Activated T-helper 1 cell treated with anti-CD3 and anti-CD28 coated beads, Interleukin-12 subunit alpha, Interleukin-12 subunit beta, Interleukin-2, Interleukin-4 antibody, amounts not matched to agents 30 ng/mL and 10 ng/mL and 1 ng/mL, durations not matched to agents 14 hours and 24 hours and 36 hours (primary cell): Measurements from ENCODE around the gene ZC3H18. TPM values are rescaled to one million over a fixed set of nuclear protein-coding genes. Genes with fewer than 3 reads are reported as not detected.

ENCODE experiments used
- DNase-seq: peaks from one replicate; pipeline ENCODE4 v3.0.0; 2021; ENCODE audit warnings: low spot score
- H3K27ac Mint-ChIP-seq: one replicate; pipeline ENCODE4 v1.8.0; 2021; ENCODE audit warnings: mild to moderate bottlenecking, mixed read lengths
- H3K27me3 Mint-ChIP-seq: one replicate; pipeline ENCODE4 v1.8.0; 2022; ENCODE audit warnings: mild to moderate bottlenecking, moderate library complexity, mixed read lengths; ENCODE audit not compliant: insufficient read depth
- H3K36me3 Mint-ChIP-seq: one replicate; pipeline ENCODE4 v1.8.0; 2021; ENCODE audit warnings: low read depth, mixed read lengths
- H3K4me1 Mint-ChIP-seq: one replicate; pipeline ENCODE4 v1.8.0; 2021; ENCODE audit warnings: low read depth, mixed read lengths
- H3K4me3 Mint-ChIP-seq: one replicate; pipeline ENCODE4 v1.8.0; 2021; ENCODE audit warnings: mild to moderate bottlenecking, moderate library complexity, mixed read lengths
- H3K9me3 Mint-ChIP-seq: one replicate; pipeline ENCODE4 v1.8.0; 2021; ENCODE audit warnings: mixed read lengths
- intact Hi-C: fragments of 100-400 bp; cut with micrococcal nuclease; formaldehyde crosslinking; loops from one replicate; pipeline ENCODE4 v1.15.1; 2024
- total RNA-seq: library from RNA; stranded (reverse); gene quantifications from 2 replicates; pipeline ENCODE4 v1.2.3, GENCODE V29; 2022

The ZC3H18 gene
- total RNA-seq, 1 donor from 2014 or later = 116 TPM

DNA sequence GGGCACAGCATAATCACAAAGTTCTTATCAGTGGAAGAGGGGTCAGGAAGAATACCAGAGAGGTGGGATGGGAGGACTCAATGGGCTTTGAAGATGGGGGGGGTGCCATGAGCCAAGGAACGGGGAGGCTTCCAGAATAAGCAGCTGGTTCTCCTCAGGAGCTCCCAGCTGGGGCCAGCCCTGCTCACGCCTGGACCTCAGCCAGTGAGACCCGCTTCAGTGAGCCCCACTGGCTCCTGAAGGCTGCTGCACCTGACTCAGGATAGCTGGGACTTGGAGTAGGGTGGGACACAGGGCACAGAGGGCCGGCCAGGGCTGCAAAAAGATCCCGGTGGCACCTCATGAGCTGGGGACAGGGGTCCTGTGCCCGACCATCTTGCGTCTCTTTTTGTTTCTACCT lies 24.4 kb upstream of the ZC3H18 start:
- no peak overlapping the region for H3K27ac Mint-ChIP-seq
- H3K27me3 Mint-ChIP-seq = peaks cover 13% of the 10 kb centered on the region
- no peaks in the 10 kb centered on the region for H3K4me1 Mint-ChIP-seq
- H3K36me3 Mint-ChIP-seq = peaks cover 3% of the 10 kb centered on the region
- DNase-seq = no peak
- peaks cover 11% of the 10 kb centered on the region for H3K9me3 Mint-ChIP-seq
- no peak overlapping the region for H3K4me3 Mint-ChIP-seq
- intact Hi-C loops = no loop called here

GRCh38 chr16:88548131-88548874 lies 21.9 kb upstream of the ZC3H18 start:
- H3K36me3 Mint-ChIP-seq = peaks cover 3% of the 10 kb centered on the region
- no peak overlapping the region for H3K27ac Mint-ChIP-seq
- intact Hi-C loops = no loop called here
- no peak overlapping the region for H3K4me3 Mint-ChIP-seq
- no peaks in the 10 kb centered on the region for H3K4me1 Mint-ChIP-seq
- peaks cover 18% of the 10 kb centered on the region for H3K27me3 Mint-ChIP-seq
- peaks cover 7% of the 10 kb centered on the region for H3K9me3 Mint-ChIP-seq
- DNase-seq = no peak

DNA sequence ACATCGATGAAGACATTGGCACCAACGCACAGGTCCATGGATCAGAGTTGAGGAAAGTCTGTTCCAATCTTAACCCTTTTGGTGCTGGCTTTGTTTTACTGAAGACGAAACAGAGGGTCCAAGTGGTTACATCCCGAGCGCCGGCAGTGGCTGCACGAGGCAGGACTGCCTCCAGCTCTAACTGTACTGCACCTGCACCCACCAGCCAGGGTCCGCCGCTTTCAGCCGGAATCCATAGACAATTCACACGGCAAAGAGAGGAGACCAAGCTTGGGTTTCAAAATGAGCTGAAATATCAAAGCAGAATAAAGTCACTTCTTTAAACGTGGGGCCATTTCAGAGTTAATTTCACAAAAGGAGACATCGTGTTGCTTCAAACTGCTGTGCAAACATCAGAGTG lies 21.2 kb upstream of the ZC3H18 start:
- Mint-ChIP-seq H3K9me3 (peaks cover under 1% of the 10 kb centered on the region), H3K27ac (no peak overlapping the region), H3K27me3 (peaks cover 18% of the 10 kb centered on the region), H3K4me3 (no peak overlapping the region), H3K4me1 (no peaks in the 10 kb centered on the region), H3K36me3 (no peaks in the 10 kb centered on the region)
- intact Hi-C loops = no loop called here
- no peak for DNase-seq

- H3K4me1 Mint-ChIP-seq = no peaks in the 10 kb centered on the region
- H3K27ac Mint-ChIP-seq = no peak overlapping the region
- intact Hi-C loops = no loop called here
- DNase-seq = no peak
- no peaks in the 10 kb centered on the region for H3K36me3 Mint-ChIP-seq
- no peak overlapping the region for H3K4me3 Mint-ChIP-seq
- peaks cover 20% of the 10 kb centered on the region for H3K27me3 Mint-ChIP-seq
- no peaks in the 10 kb centered on the region for H3K9me3 Mint-ChIP-seq
These were observed 20.4 kb upstream of the ZC3H18 start for GRCh38 chr16:88549671-88550245.

GRCh38 chr16:88550246-88550661 lies 19.9 kb upstream of the ZC3H18 start:
- Mint-ChIP-seq H3K27ac (no peak overlapping the region), H3K9me3 (no peaks in the 10 kb centered on the region), H3K36me3 (no peaks in the 10 kb centered on the region), H3K4me3 (no peak overlapping the region), H3K4me1 (no peaks in the 10 kb centered on the region), H3K27me3 (peaks cover 20% of the 10 kb centered on the region)
- DNase-seq = no peak
- intact Hi-C loops = no loop called here

DNA sequence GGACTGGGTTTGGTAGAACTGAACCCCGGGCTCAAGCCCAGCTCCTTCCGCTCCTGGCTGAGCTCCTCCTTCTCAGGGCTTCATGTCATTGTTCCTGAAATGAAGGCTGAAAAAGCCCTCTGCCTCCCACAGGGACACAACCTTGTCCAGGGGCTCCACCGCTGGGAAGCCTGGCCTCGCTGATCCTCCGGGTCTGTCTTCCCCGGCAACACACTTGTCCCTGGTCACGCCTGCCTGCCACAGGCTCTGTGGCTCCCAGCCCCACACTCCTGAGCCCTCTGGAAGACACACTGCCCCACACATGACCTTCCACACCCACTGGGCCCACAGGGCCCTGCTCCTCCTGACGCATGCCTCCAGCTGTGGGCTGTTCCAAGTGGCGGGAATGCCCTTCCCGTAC lies 18.0 kb upstream of the ZC3H18 start:
- intact Hi-C loops = no loop called here
- Mint-ChIP-seq H3K27ac (no peak overlapping the region), H3K9me3 (peaks cover 4% of the 10 kb centered on the region), H3K27me3 (peaks cover 20% of the 10 kb centered on the region), H3K4me3 (no peak overlapping the region), H3K36me3 (no peaks in the 10 kb centered on the region), H3K4me1 (no peaks in the 10 kb centered on the region)
- DNase-seq = no peak

- no peaks in the 10 kb centered on the region for H3K4me1 Mint-ChIP-seq
- H3K27ac Mint-ChIP-seq = no peak overlapping the region
- intact Hi-C loops = no loop called here
- no peak overlapping the region for H3K4me3 Mint-ChIP-seq
- peaks cover 20% of the 10 kb centered on the region for H3K27me3 Mint-ChIP-seq
- DNase-seq = no peak
- H3K36me3 Mint-ChIP-seq = no peaks in the 10 kb centered on the region
- peaks cover 4% of the 10 kb centered on the region for H3K9me3 Mint-ChIP-seq
These were observed 17.4 kb upstream of the ZC3H18 start for GRCh38 chr16:88552815-88553214.

GRCh38 chr16:88553739-88554138 lies 16.5 kb upstream of the ZC3H18 start:
- intact Hi-C loops = no loop called here
- no peaks in the 10 kb centered on the region for H3K36me3 Mint-ChIP-seq
- H3K4me3 Mint-ChIP-seq = no peak overlapping the region
- no peak overlapping the region for H3K27ac Mint-ChIP-seq
- H3K27me3 Mint-ChIP-seq = peaks cover 18% of the 10 kb centered on the region
- no peak for DNase-seq
- H3K4me1 Mint-ChIP-seq = no peaks in the 10 kb centered on the region
- peaks cover 4% of the 10 kb centered on the region for H3K9me3 Mint-ChIP-seq

DNA sequence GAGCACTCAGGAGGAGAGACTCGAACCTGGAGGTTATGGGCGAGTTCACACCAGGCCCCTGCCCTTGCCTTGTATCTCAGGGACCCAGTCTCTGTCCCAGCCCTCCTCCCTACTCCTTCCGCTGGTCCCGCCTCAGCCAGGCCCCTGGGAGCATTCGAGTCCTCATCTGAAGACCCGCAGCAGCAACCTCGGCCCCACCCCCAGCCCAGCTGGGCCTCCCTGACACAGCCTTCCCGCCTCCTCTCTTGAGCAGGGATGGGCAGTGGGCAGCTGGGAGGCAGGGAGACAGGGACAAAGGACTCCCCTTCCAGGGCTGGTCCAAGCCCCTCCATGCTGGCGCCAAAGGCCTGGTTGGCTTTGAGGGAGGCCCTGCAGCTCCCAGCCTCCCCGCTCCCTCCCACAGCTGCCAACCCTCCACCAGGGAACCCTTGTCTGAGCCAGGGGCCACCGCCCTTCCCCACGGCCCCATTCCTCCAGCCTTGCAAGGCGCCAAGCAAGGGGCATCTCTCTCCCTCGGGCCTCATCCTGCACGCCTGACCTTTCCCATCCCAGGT lies 15.4 kb upstream of the ZC3H18 start:
- DNase-seq = no peak
- no peaks in the 10 kb centered on the region for H3K4me1 Mint-ChIP-seq
- peaks cover 4% of the 10 kb centered on the region for H3K9me3 Mint-ChIP-seq
- H3K36me3 Mint-ChIP-seq = no peaks in the 10 kb centered on the region
- H3K27ac Mint-ChIP-seq = no peak overlapping the region
- no peak overlapping the region for H3K4me3 Mint-ChIP-seq
- intact Hi-C loops = no loop called here
- peaks cover 11% of the 10 kb centered on the region for H3K27me3 Mint-ChIP-seq

- H3K27me3 Mint-ChIP-seq = peaks cover 9% of the 10 kb centered on the region
- no peak for DNase-seq
- intact Hi-C loops = no loop called here
- peaks cover 4% of the 10 kb centered on the region for H3K9me3 Mint-ChIP-seq
- no peak overlapping the region for H3K27ac Mint-ChIP-seq
- H3K36me3 Mint-ChIP-seq = no peaks in the 10 kb centered on the region
- H3K4me1 Mint-ChIP-seq = no peaks in the 10 kb centered on the region
- no peak overlapping the region for H3K4me3 Mint-ChIP-seq
These were observed 13.8 kb upstream of the ZC3H18 start for GRCh38 chr16:88556294-88556988.

- intact Hi-C loops = no loop called here
- DNase-seq = no peak
- H3K27ac Mint-ChIP-seq = no peak overlapping the region
- H3K4me3 Mint-ChIP-seq = no peak overlapping the region
- peaks cover 3% of the 10 kb centered on the region for H3K27me3 Mint-ChIP-seq
- peaks cover 4% of the 10 kb centered on the region for H3K4me1 Mint-ChIP-seq
- H3K36me3 Mint-ChIP-seq = no peaks in the 10 kb centered on the region
- H3K9me3 Mint-ChIP-seq = peaks cover 4% of the 10 kb centered on the region
These were observed 11.5 kb upstream of the ZC3H18 start for GRCh38 chr16:88558457-88559442.

DNA sequence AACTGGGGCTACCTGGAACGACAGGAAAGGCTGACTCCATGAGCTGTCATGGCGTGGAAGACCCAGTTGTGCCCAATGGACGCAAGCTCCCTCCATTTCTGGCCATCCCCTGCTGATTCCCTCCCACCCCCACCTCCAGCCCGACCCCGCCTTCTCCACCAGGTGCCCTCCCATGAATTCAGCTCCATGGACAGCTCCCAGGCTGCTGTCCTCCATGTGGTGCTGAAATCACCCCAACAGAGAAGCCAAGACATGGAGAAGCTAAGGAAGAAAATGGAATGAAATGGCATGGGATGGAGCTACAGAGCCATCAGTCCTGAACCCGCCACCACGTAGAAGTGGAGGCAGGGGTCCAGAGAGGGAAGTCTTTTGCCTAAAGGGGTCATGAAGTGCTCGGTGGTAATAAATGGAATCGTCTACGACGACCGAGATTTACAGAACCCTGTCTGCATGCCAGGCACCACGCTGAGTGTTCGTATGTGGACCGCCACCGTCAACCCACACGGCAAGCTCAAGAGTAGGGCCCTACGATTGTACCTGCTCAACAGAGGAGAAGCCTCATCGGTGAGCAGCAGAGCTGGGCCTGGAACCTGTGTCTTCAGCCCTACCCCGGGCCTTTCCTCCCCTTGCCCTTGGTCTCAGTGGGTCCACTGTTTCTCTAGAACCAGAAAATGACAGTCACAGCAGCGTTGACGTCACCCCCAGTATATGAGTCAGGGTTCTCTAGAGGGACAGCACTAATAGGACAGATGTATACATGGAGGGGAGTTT lies 9.3 kb upstream of the ZC3H18 start:
- no peak for DNase-seq
- intact Hi-C loops = loop anchor here (5.0 kb wide), 1 partner anchor 34 kb away; no protein-coding TSS in a partner anchor
- H3K4me1 Mint-ChIP-seq = peaks cover 7% of the 10 kb centered on the region
- no peak overlapping the region for H3K4me3 Mint-ChIP-seq
- peaks cover 2% of the 10 kb centered on the region for H3K27me3 Mint-ChIP-seq
- no peak overlapping the region for H3K27ac Mint-ChIP-seq
- H3K9me3 Mint-ChIP-seq = peaks cover 4% of the 10 kb centered on the region
- H3K36me3 Mint-ChIP-seq = no peaks in the 10 kb centered on the region
